ENCODE data around the gene AFDN. TPM values are rescaled to one million over a fixed set of nuclear protein-coding genes. Genes with fewer than 3 reads are reported as not detected.

Gene AFDN
- polyA plus RNA-seq, 1 of the 3 experiments (the other 2 are of a cell fraction), result 25.1 TPM

- H4K20me1 ChIP-seq (ENCODE audit: insufficient read depth), result peaks cover 68% of the 10 kb centered on the region
- no peak overlapping the region for H3K9ac ChIP-seq
- peaks cover 94% of the 10 kb centered on the region for H3K79me2 ChIP-seq (ENCODE audit: insufficient read depth)
- WGBS (ENCODE audit: low lambda C conversion rate), result 72% methylated on average over 3 of the region's 3 CpGs
- H2AFZ ChIP-seq (ENCODE audit: low read depth), result no peak overlapping the region
- ChIA-PET CTCF (no interaction called here), POLR2A (no interaction called here)
- H3K27me3 ChIP-seq (ENCODE audit: insufficient read depth), result no peaks in the 10 kb centered on the region
- no peak overlapping the region for H3K27ac ChIP-seq (ENCODE audit: low read depth in 2 of 2, low read length in 1 of 2)
- no peaks in the 10 kb centered on the region for H3K9me2 ChIP-seq
- no peak overlapping the region for H3K4me2 ChIP-seq
- peak; percentile 81 for TF ChIP-seq REST (IDR thresholded peaks at IDR 0.05; ENCODE audit: low read depth, low read length)
- no peak for TF ChIP-seq RCOR1 (IDR thresholded peaks at IDR 0.05; ENCODE audit: low read length)
- H3F3A ChIP-seq (replicated peaks; ENCODE audit: insufficient read depth), result no peaks in the 10 kb centered on the region
- DNase-seq, result no peak
- H3K36me3 ChIP-seq (replicated peaks in 1 of 2; ENCODE audit: control insufficient read depth in 1 of 2, insufficient read depth in 2 of 2, low read length in 1 of 2), result no peaks in the 10 kb centered on the region
- H3K4me3 ChIP-seq (ENCODE audit: low read depth in 2 of 2, low read length in 1 of 2), result no peak overlapping the region
- H3K9me3 ChIP-seq, result no peaks in the 10 kb centered on the region
- peaks cover 0 to 2% of the 10 kb centered on the region in 2 experiments; a peak in 3 of 4 replicates for H3K4me1 ChIP-seq (ENCODE audit: control insufficient read depth in 1 of 2, insufficient read depth in 2 of 2, low read depth in 1 of 2, low read length in 1 of 2)
Observed at GRCh38 chr6:167836721-167837120, 10.0 kb downstream of the AFDN start.

GRCh38 chr6:167838207-167838748 is 11.6 kb downstream of the AFDN start:
- whole genome bisulfite sequencing (ENCODE audit: low lambda C conversion rate), result 94% methylated on average over 6 of the region's 6 CpGs

More at GRCh38 chr6:167838207-167838748, 11.6 kb downstream of the AFDN start:
- DNase-seq, result no peak
- H3F3A ChIP-seq (replicated peaks; ENCODE audit: insufficient read depth), result no peaks in the 10 kb centered on the region
- no peak overlapping the region for H3K27ac ChIP-seq (ENCODE audit: low read depth in 2 of 2, low read length in 1 of 2)
- H3K4me3 ChIP-seq (ENCODE audit: low read depth in 2 of 2, low read length in 1 of 2), result no peak overlapping the region
- H3K79me2 ChIP-seq (ENCODE audit: insufficient read depth), result peaks cover 92% of the 10 kb centered on the region
- H2AFZ ChIP-seq (ENCODE audit: low read depth), result no peak overlapping the region
- peaks cover 64% of the 10 kb centered on the region for H4K20me1 ChIP-seq (ENCODE audit: insufficient read depth)
- H3K4me2 ChIP-seq, result no peak overlapping the region
- ChIA-PET POLR2A (no interaction called here), CTCF (no interaction called here)
- no peak overlapping the region for H3K9ac ChIP-seq
- no peaks in the 10 kb centered on the region for H3K36me3 ChIP-seq (replicated peaks in 1 of 2; ENCODE audit: control insufficient read depth in 1 of 2, insufficient read depth in 2 of 2, low read length in 1 of 2)
- TF ChIP-seq NFIC (IDR thresholded peaks at IDR 0.05; ENCODE audit: borderline replicate concordance) (no peak), FOXJ3 (CRISPR knock-in tag; IDR thresholded peaks at IDR 0.05) (no peak), NRF1 (IDR thresholded peaks at IDR 0.05; ENCODE audit: low read depth, low read length) (no peak), PBX3 (IDR thresholded peaks at IDR 0.05) (no peak), CTCF (IDR thresholded peaks at IDR 0.05) (no peak), MEF2A (IDR thresholded peaks at IDR 0.05; ENCODE audit: borderline replicate concordance, low read depth) (no peak), RFX5 (IDR thresholded peaks at IDR 0.05; ENCODE audit: low read length) (no peak), FOXM1 (IDR thresholded peaks at IDR 0.05; ENCODE audit: low read depth) (no peak)
- H3K27me3 ChIP-seq (ENCODE audit: insufficient read depth), result no peaks in the 10 kb centered on the region
- no peaks in the 10 kb centered on the region for H3K9me3 ChIP-seq
- H3K4me1 ChIP-seq (ENCODE audit: control insufficient read depth in 1 of 2, insufficient read depth in 2 of 2, low read depth in 1 of 2, low read length in 1 of 2), result no peaks in the 10 kb centered on the region; a peak in 3 of 4 replicates
- no peaks in the 10 kb centered on the region for H3K9me2 ChIP-seq
